ENCODE results near the gene MSRB2.

DNA sequence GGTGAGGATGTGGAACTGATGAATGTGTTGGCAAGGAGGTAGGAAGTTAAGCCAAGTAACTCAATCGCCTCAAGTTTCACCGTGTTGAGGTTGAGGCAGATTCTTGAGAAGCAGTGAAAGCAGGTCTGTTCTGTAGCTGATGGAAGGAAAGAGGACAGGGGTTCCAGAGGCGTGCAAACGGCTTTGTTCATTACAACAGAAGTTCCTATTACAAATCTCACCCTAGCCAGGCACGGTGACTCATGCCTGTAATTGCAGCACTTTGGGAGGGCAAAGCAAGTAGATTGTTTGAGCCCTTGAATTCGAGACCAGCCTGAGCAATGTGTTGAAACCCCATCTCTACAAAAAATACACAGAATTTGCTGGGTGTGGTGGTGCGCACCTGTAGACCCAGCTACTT is 59.8 kb downstream of the MSRB2 start:
- TF ChIP-seq, protein P1, sequence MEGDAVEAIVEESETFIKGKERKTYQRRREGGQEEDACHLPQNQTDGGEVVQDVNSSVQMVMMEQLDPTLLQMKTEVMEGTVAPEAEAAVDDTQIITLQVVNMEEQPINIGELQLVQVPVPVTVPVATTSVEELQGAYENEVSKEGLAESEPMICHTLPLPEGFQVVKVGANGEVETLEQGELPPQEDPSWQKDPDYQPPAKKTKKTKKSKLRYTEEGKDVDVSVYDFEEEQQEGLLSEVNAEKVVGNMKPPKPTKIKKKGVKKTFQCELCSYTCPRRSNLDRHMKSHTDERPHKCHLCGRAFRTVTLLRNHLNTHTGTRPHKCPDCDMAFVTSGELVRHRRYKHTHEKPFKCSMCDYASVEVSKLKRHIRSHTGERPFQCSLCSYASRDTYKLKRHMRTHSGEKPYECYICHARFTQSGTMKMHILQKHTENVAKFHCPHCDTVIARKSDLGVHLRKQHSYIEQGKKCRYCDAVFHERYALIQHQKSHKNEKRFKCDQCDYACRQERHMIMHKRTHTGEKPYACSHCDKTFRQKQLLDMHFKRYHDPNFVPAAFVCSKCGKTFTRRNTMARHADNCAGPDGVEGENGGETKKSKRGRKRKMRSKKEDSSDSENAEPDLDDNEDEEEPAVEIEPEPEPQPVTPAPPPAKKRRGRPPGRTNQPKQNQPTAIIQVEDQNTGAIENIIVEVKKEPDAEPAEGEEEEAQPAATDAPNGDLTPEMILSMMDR (IDR thresholded peaks at IDR 0.05), result no peak
- TF ChIP-seq POLR2A (IDR thresholded peaks at IDR 0.05), result no peak

Data from Peyer's patch (tissue), 4 donors.